ENCODE results near the gene KDM4B. TPM values are rescaled to one million over a fixed set of nuclear protein-coding genes. Genes with fewer than 3 reads are reported as not detected.

Gene KDM4B
- total and polyA plus RNA-seq, 7 donors, result 9.3 to 45.9 (median 29.5) TPM

GRCh38 chr19:5042556-5042955 lies 73.6 kb downstream of the KDM4B start:
- ATAC-seq, result no peak
- H3K27me3 ChIP-seq (ENCODE audit: insufficient read depth in 3 of 3, low read length in 2 of 3), result no peaks in the 10 kb centered on the region
- no peak overlapping the region for H3K4me3 ChIP-seq
- no peak for DNase-seq
- no peak for TF ChIP-seq CTCF (IDR thresholded peaks at IDR 0.05)
- intact Hi-C loops (cut with DNase I), result no loop called here
- peaks cover 3 to 25% of the 10 kb centered on the region in 2 donors for H3K36me3 ChIP-seq (ENCODE audit: insufficient read depth in 1 of 2, low read depth in 1 of 2)
- H3K4me1 ChIP-seq, result peaks cover 26% of the 10 kb centered on the region
- 87 to 90% (median 87%) methylated on average over 18 of the region's 18 CpGs for WGBS, 3 donors
- no peak overlapping the region for H3K27ac ChIP-seq
- no peaks in the 10 kb centered on the region for H3K9me3 ChIP-seq

- no peaks in the 10 kb centered on the region for H3K9me3 ChIP-seq
- no peak overlapping the region for H3K27ac ChIP-seq
- TF ChIP-seq CTCF (IDR thresholded peaks at IDR 0.05), result no peak
- H3K4me3 ChIP-seq, result no peak overlapping the region
- 89 to 93% (median 93%) methylated on average over 16 of the region's 16 CpGs for WGBS, 3 donors
- H3K4me1 ChIP-seq, result peaks cover 35% of the 10 kb centered on the region
- H3K27me3 ChIP-seq (ENCODE audit: insufficient read depth in 3 of 3, low read length in 2 of 3), result no peaks in the 10 kb centered on the region
- DNase-seq (no peak), ATAC-seq (no peak)
- peaks cover 2 to 24% of the 10 kb centered on the region in 2 donors for H3K36me3 ChIP-seq (ENCODE audit: insufficient read depth in 1 of 2, low read depth in 1 of 2)
- intact Hi-C loops (cut with DNase I), result loop anchor here in 1 of 2 donors (5.0 kb wide), 3 partner anchors 42 to 107 kb away; no protein-coding TSS in a partner anchor
These were observed 76.1 kb downstream of the KDM4B start for GRCh38 chr19:5045029-5045428.

GRCh38 chr19:5045956-5046338 lies 77.0 kb downstream of the KDM4B start:
- H3K27ac ChIP-seq, result peak overlapping the region; percentile 66
- no peak overlapping the region for H3K4me3 ChIP-seq
- no peak for TF ChIP-seq CTCF (IDR thresholded peaks at IDR 0.05)
- 44 to 81% (median 48%) methylated on average over 8 of the region's 8 CpGs for WGBS, 3 donors
- peak in 1 of 4 donors; percentile 5 for ATAC-seq
- intact Hi-C loops (cut with DNase I), result loop anchor here in 1 of 2 donors (5.0 kb wide), 3 partner anchors 41 to 106 kb away; no protein-coding TSS in a partner anchor
- DNase-seq, result no peak
- H3K36me3 ChIP-seq (ENCODE audit: insufficient read depth in 1 of 2, low read depth in 1 of 2), result peaks cover 0 to 26% of the 10 kb centered on the region in 2 donors
- H3K4me1 ChIP-seq, result peaks cover 39% of the 10 kb centered on the region
- no peaks in the 10 kb centered on the region for H3K9me3 ChIP-seq
- no peaks in the 10 kb centered on the region for H3K27me3 ChIP-seq (ENCODE audit: insufficient read depth in 3 of 3, low read length in 2 of 3)

- no peak for TF ChIP-seq CTCF (IDR thresholded peaks at IDR 0.05)
- H3K36me3 ChIP-seq (ENCODE audit: insufficient read depth in 1 of 2, low read depth in 1 of 2), result peaks cover 0 to 27% of the 10 kb centered on the region in 2 donors
- H3K9me3 ChIP-seq, result no peaks in the 10 kb centered on the region
- no peak overlapping the region for H3K4me3 ChIP-seq
- DNase-seq (peak; percentile 23 to 62), ATAC-seq (peak; percentile 33 to 66 (median 54))
- WGBS, 3 donors, result 28 to 52% (median 30%) methylated on average over 16 to 19 of the region's 19 CpGs
- peak overlapping the region; percentile 66 for H3K27ac ChIP-seq
- intact Hi-C loops (cut with DNase I), result loop anchor here in 1 of 2 donors (5.0 kb wide), 3 partner anchors 41 to 106 kb away; no protein-coding TSS in a partner anchor
- peaks cover 39% of the 10 kb centered on the region for H3K4me1 ChIP-seq
- no peaks in the 10 kb centered on the region for H3K27me3 ChIP-seq (ENCODE audit: insufficient read depth in 3 of 3, low read length in 2 of 3)
These were observed 77.6 kb downstream of the KDM4B start for GRCh38 chr19:5046339-5047039.

All from psoas muscle (tissue), 8 donors.